Activated CD8-positive, alpha-beta memory T cell treated with anti-CD3 and anti-CD28 coated beads, Interleukin-2, amount 10 ng/mL, durations not matched to agents 7 days and 5 days (primary cell): Measurements from ENCODE around the gene LCN10. TPM values are rescaled to one million over a fixed set of nuclear protein-coding genes. Genes with fewer than 3 reads are reported as not detected.
"Not testable (repeated sequence)": the region's sequence is repeated elsewhere in the genome, so short reads cannot be mapped to it uniquely, and the experiment has no call there.

Experiments
- ATAC-seq: fragments of 150-1000 bp; cut with Tn5 transposase; one replicate; pipeline ENCODE4 v1.10.0; 2021; ENCODE audit warnings: moderate library complexity
- CTCF ChIA-PET: fragments of 350-600 bp; sonication (Branson Sonifier 250); formaldehyde crosslinking; loops from one replicate; lab custom pipeline; 2021; ENCODE audit warnings: antibody characterized with exemption; lab: Charles Lee
- DNase-seq: peaks from one replicate; pipeline ENCODE4 v3.0.0-alpha.2; 2020
- H3K27ac Mint-ChIP-seq: one replicate; pipeline ENCODE4 v1.8.0; 2021; ENCODE audit warnings: mild to moderate bottlenecking, mixed read lengths
- H3K27me3 Mint-ChIP-seq: one replicate; pipeline ENCODE4 v1.8.0; 2021; ENCODE audit warnings: mixed read lengths
- H3K36me3 Mint-ChIP-seq: one replicate; pipeline ENCODE4 v1.8.0; 2021; ENCODE audit warnings: mild to moderate bottlenecking, mixed read lengths
- H3K4me1 Mint-ChIP-seq: one replicate; pipeline ENCODE4 v1.8.0; 2021; ENCODE audit warnings: mixed read lengths
- H3K4me3 Mint-ChIP-seq: one replicate; pipeline ENCODE4 v1.8.0; 2021; ENCODE audit warnings: mild to moderate bottlenecking, moderate library complexity, mixed read lengths
- H3K9me3 Mint-ChIP-seq: one replicate; pipeline ENCODE4 v1.8.0; 2022; ENCODE audit warnings: low read depth, mixed read lengths
- total RNA-seq, 2 experiments: library from RNA; stranded (reverse); gene quantifications; one replicate each; pipeline ENCODE4 v1.2.3, GENCODE V29; 2021

LCN10 gene
- total RNA-seq, 2 experiments from 2014 or later: 0.68 TPM; not detected in 1

GRCh38 chr9:136714096-136714892 lies 28.4 kb downstream of the LCN10 start:
- no peak for ATAC-seq
- CTCF ChIA-PET: interaction anchor here (1.5 to 1.6 kb wide), 2 partner anchors 11 to 15 kb away, joined by 4 to 7 read pairs; no protein-coding TSS in a partner anchor
- Mint-ChIP-seq H3K4me1 (peaks cover 3% of the 10 kb centered on the region), H3K27me3 (peaks cover 41% of the 10 kb centered on the region), H3K27ac (no peak overlapping the region), H3K4me3 (no peak overlapping the region), H3K36me3 (no peaks in the 10 kb centered on the region), H3K9me3 (no peaks in the 10 kb centered on the region)
- DNase-seq: no peak

- CTCF ChIA-PET: interaction anchor here (1.5 to 2.1 kb wide), 3 partner anchors 12 to 15 kb away, joined by 4 to 7 read pairs (median 7); no protein-coding TSS in a partner anchor
- DNase-seq (no peak), ATAC-seq (no peak)
- Mint-ChIP-seq H3K27me3 (peaks cover 41% of the 10 kb centered on the region), H3K9me3 (no peaks in the 10 kb centered on the region), H3K4me3 (no peak overlapping the region), H3K4me1 (peaks cover 3% of the 10 kb centered on the region), H3K36me3 (no peaks in the 10 kb centered on the region), H3K27ac (no peak overlapping the region)
Observed at GRCh38 chr9:136713550-136713949, 29.2 kb downstream of the LCN10 start.

- Mint-ChIP-seq H3K4me3 (no peak overlapping the region), H3K27me3 (peaks cover 46% of the 10 kb centered on the region), H3K36me3 (no peaks in the 10 kb centered on the region), H3K27ac (no peak overlapping the region), H3K9me3 (no peaks in the 10 kb centered on the region), H3K4me1 (peaks cover 3% of the 10 kb centered on the region)
- no peak for DNase-seq
- ATAC-seq: no peak
- CTCF ChIA-PET: interaction anchor here (1.5 to 2.1 kb wide), 3 partner anchors 13 to 16 kb away, joined by 4 to 7 read pairs (median 7); no protein-coding TSS in a partner anchor
Observed at GRCh38 chr9:136712690-136713544, 29.8 kb downstream of the LCN10 start.

- peak; percentile 10 for ATAC-seq
- peaks cover 3% of the 10 kb centered on the region for H3K4me1 Mint-ChIP-seq
- no peaks in the 10 kb centered on the region for H3K9me3 Mint-ChIP-seq
- no peaks in the 10 kb centered on the region for H3K36me3 Mint-ChIP-seq
- H3K4me3 Mint-ChIP-seq: no peak within 1 kb of the TSS
- no peak within 1 kb of the TSS for H3K27ac Mint-ChIP-seq
- CTCF ChIA-PET: interaction anchor here (2.1 kb wide), 1 partner anchor 15 kb away, joined by 7 read pairs; no protein-coding TSS in a partner anchor
- DNase-seq: no peak
- peaks cover 46% of the 10 kb centered on the region for H3K27me3 Mint-ChIP-seq
Observed at GRCh38 chr9:136711751-136712689, 30.7 kb downstream of the LCN10 start, which contains the start of gene DIPK1B. DIPK1B (plus strand) TSS chr9:136712572; CDS start chr9:136712666, 94 bp downstream.

GRCh38 chr9:136711219-136711648 lies 31.5 kb downstream of the LCN10 start:
- not testable (repeated sequence) for H3K27ac Mint-ChIP-seq, DNase-seq, ATAC-seq, H3K4me3 Mint-ChIP-seq, H3K36me3 Mint-ChIP-seq, H3K9me3 Mint-ChIP-seq, H3K4me1 Mint-ChIP-seq
- peaks cover 43% of the 10 kb centered on the region for H3K27me3 Mint-ChIP-seq
- CTCF ChIA-PET: interaction anchor here (0.7 kb wide), 1 partner anchor 221 kb away, joined by 3 read pairs; no protein-coding TSS in a partner anchor

- Mint-ChIP-seq H3K27me3 (peaks cover 47% of the 10 kb centered on the region), H3K9me3 (no peaks in the 10 kb centered on the region), H3K27ac (no peak overlapping the region), H3K36me3 (no peaks in the 10 kb centered on the region), H3K4me3 (no peak overlapping the region), H3K4me1 (peaks cover 3% of the 10 kb centered on the region)
- ATAC-seq (no peak), DNase-seq (no peak)
- CTCF ChIA-PET: interaction anchor here (0.7 to 3.1 kb wide), 2 partner anchors 17 to 221 kb away, joined by 3 to 10 read pairs; no protein-coding TSS in a partner anchor
Observed at GRCh38 chr9:136710543-136710942, 32.2 kb downstream of the LCN10 start.

- CTCF ChIA-PET: interaction anchor here (3.1 kb wide), 1 partner anchor 18 kb away, joined by 10 read pairs; no protein-coding TSS in a partner anchor
- H3K27me3 Mint-ChIP-seq: peaks cover 51% of the 10 kb centered on the region
- H3K4me3 Mint-ChIP-seq: no peak overlapping the region
- no peak for ATAC-seq
- no peaks in the 10 kb centered on the region for H3K9me3 Mint-ChIP-seq
- no peaks in the 10 kb centered on the region for H3K36me3 Mint-ChIP-seq
- peaks cover 3% of the 10 kb centered on the region for H3K4me1 Mint-ChIP-seq
- no peak for DNase-seq
- H3K27ac Mint-ChIP-seq: no peak overlapping the region
Observed at GRCh38 chr9:136709454-136710109, 33.2 kb downstream of the LCN10 start.

GRCh38 chr9:136707849-136708517 lies 34.8 kb downstream of the LCN10 start:
- Mint-ChIP-seq H3K4me3 (no peak overlapping the region), H3K36me3 (no peaks in the 10 kb centered on the region), H3K27me3 (peaks cover 42% of the 10 kb centered on the region), H3K4me1 (peaks cover 7% of the 10 kb centered on the region), H3K27ac (no peak overlapping the region), H3K9me3 (no peaks in the 10 kb centered on the region)
- DNase-seq (no peak), ATAC-seq (no peak)
- CTCF ChIA-PET: interaction anchor here (1.3 to 3.1 kb wide), 3 partner anchors 19 to 38 kb away, joined by 3 to 10 read pairs (median 4); no protein-coding TSS in a partner anchor

GRCh38 chr9:136707011-136707410 lies 35.7 kb downstream of the LCN10 start:
- ATAC-seq (no peak), DNase-seq (no peak)
- H3K4me1 Mint-ChIP-seq: peaks cover 12% of the 10 kb centered on the region
- no peaks in the 10 kb centered on the region for H3K36me3 Mint-ChIP-seq
- CTCF ChIA-PET: no interaction called here
- no peaks in the 10 kb centered on the region for H3K9me3 Mint-ChIP-seq
- H3K27me3 Mint-ChIP-seq: peaks cover 40% of the 10 kb centered on the region
- H3K4me3 Mint-ChIP-seq: no peak overlapping the region
- H3K27ac Mint-ChIP-seq: no peak overlapping the region

- DNase-seq (no peak), ATAC-seq (no peak)
- H3K9me3 Mint-ChIP-seq: no peaks in the 10 kb centered on the region
- H3K27ac Mint-ChIP-seq: no peak overlapping the region
- H3K4me1 Mint-ChIP-seq: peaks cover 20% of the 10 kb centered on the region
- H3K27me3 Mint-ChIP-seq: peaks cover 27% of the 10 kb centered on the region
- H3K36me3 Mint-ChIP-seq: no peaks in the 10 kb centered on the region
- CTCF ChIA-PET: interaction anchor here (1.0 kb wide), 1 partner anchor 218 kb away, joined by 3 read pairs; no protein-coding TSS in a partner anchor
- H3K4me3 Mint-ChIP-seq: no peak overlapping the region
Observed at GRCh38 chr9:136705564-136705963, 37.2 kb downstream of the LCN10 start.

- DNase-seq, H3K36me3 Mint-ChIP-seq, H3K27ac Mint-ChIP-seq, H3K4me3 Mint-ChIP-seq, ATAC-seq, H3K9me3 Mint-ChIP-seq, CTCF ChIA-PET: not testable (repeated sequence)
- H3K27me3 Mint-ChIP-seq: peaks cover 20% of the 10 kb centered on the region
- H3K4me1 Mint-ChIP-seq: peaks cover 25% of the 10 kb centered on the region
Observed at GRCh38 chr9:136704741-136705140, 38.0 kb downstream of the LCN10 start.
